Measurements from ENCODE around the gene ANKRD53.

GRCh38 chr2:70964596-70965386, 13.6 kb upstream of the ANKRD53 start:
- TF ChIP-seq CTCF (IDR thresholded peaks at IDR 0.05; ENCODE audit: low read depth, low read length) (no peak), EZH2phosphoT487 (IDR thresholded peaks at IDR 0.05; ENCODE audit: low read depth) (no peak)
